ENCODE data around the gene OR7D2. TPM values are rescaled to one million over a fixed set of nuclear protein-coding genes. Genes with fewer than 3 reads are reported as not detected.
"Not testable (repeated sequence)": the region's sequence is repeated elsewhere in the genome, so short reads cannot be mapped to it uniquely, and the experiment has no call there.

Gene OR7D2
- polyA plus RNA-seq, 3 donors, result 0.06 to 2.0 (median 0.09) TPM

- not testable (repeated sequence) for DNase-seq
These were observed 19.3 kb downstream of the OR7D2 start for GRCh38 chr19:9198044-9198443.

- peak; percentile 66 for DNase-seq
These were observed 26.8 kb downstream of the OR7D2 start for GRCh38 chr19:9205501-9206113.

GRCh38 chr19:9219489-9219888 lies 40.7 kb downstream of the OR7D2 start, which contains the start of gene OR7D4:
OR7D4 (minus strand) TSS chr19:9219589; CDS start chr19:9214837, 4,752 bp downstream.
- no peak for DNase-seq

Other genes with a start within 250 kb of the OR7D2 start
- gene MUC16, start 168.6 kb upstream of the OR7D2 start, polyA plus RNA-seq (ENCODE audit: insufficient read length in 3 of 3), result under 1 TPM; 0.01 to 0.06 (median 0.04) TPM
- under 1 TPM in 1 of 3 donors, not detected in 2; 0.06 TPM for gene OR1M1, start 91.9 kb upstream of the OR7D2 start, polyA plus RNA-seq (ENCODE audit: insufficient read length in 3 of 3)
- gene OR7G2, start 71.5 kb upstream of the OR7D2 start, polyA plus RNA-seq (ENCODE audit: insufficient read length in 3 of 3), result under 1 TPM; 0.06 to 0.13 (median 0.07) TPM
- gene OR7G1, start 63.2 kb upstream of the OR7D2 start, polyA plus RNA-seq (ENCODE audit: insufficient read length in 3 of 3), result not detected
- gene OR7G3, start 52.0 kb upstream of the OR7D2 start, polyA plus RNA-seq (ENCODE audit: insufficient read length in 3 of 3), result not detected
- gene ZNF317, start 38.6 kb upstream of the OR7D2 start, polyA plus RNA-seq (ENCODE audit: insufficient read length in 3 of 3), result 10 to 100 TPM; 37.8 to 43.4 (median 38.6) TPM
- under 1 TPM in 2 of 3 donors, not detected in 1; 0.06 to 0.07 TPM for gene OR7D4, start 40.6 kb downstream of the OR7D2 start, polyA plus RNA-seq (ENCODE audit: insufficient read length in 3 of 3)
- not detected for gene OR7E24, start 72.0 kb downstream of the OR7D2 start, polyA plus RNA-seq (ENCODE audit: insufficient read length in 3 of 3)
- gene ZNF699, start 130.9 kb downstream of the OR7D2 start, polyA plus RNA-seq (ENCODE audit: insufficient read length in 3 of 3), result 1 to 10 TPM; 5.8 to 8.5 (median 7.3) TPM
- 10 to 100 TPM; 53.4 to 72.9 (median 61.2) TPM for gene ZNF559, start 145.2 kb downstream of the OR7D2 start, polyA plus RNA-seq (ENCODE audit: insufficient read length in 3 of 3)
- 10 to 100 TPM in 2 of 3 donors, 1 to 10 TPM in 1; 9.7 to 14.5 (median 13.4) TPM for gene ZNF177, start 184.0 kb downstream of the OR7D2 start, polyA plus RNA-seq (ENCODE audit: insufficient read length in 3 of 3)

All from renal pelvis (tissue), 4 donors.